ENCODE results near the gene LYSMD2.
A peak's percentile ranks its signal among the peaks of the same experiment; 100 is the strongest.

The LYSMD2 gene

DNA sequence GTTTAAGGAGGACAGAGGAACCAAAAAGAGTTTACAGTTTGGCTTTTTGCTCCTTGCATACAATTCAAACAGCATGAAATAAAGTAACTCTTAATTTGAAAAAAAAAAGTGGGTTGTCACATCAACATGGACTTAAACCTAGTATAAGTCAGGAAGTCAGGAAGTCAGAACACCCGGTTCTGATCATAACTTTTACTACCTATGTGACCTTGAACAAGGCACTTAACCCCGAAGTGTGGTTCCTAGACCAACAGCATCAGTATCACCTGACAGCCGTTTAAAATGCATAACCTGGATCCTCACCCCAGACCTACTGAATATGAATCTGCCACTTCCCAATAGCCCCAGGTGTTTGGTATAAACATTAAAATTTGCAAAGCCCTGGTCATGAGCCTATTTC, 18.7 kb downstream of the LYSMD2 start:
- no peak for DNase-seq (ENCODE audit: low read depth)

- no peak for DNase-seq (ENCODE audit: low read depth)
Measured at GRCh38 chr15:51718219-51718618, 19.2 kb downstream of the LYSMD2 start.

DNA sequence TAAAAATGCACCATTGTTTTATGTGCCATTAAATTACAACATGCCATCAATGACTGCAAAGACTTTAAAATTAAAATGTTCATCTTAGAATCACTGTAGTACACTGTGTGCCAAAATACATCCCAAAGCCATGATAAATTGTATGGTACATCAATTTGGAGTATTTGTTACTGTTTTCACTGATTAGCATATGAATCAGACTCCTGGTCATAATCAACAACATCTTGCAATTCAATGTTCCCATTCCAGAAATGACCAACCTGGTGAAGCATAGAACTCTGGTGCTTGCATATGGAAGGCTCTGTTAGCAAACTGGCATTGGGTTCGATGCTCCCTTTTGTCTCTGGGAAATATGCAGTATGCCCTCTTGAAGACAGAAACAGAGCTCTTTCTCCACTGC, 22.5 kb downstream of the LYSMD2 start:
- DNase-seq (ENCODE audit: low read depth): no peak

DNA sequence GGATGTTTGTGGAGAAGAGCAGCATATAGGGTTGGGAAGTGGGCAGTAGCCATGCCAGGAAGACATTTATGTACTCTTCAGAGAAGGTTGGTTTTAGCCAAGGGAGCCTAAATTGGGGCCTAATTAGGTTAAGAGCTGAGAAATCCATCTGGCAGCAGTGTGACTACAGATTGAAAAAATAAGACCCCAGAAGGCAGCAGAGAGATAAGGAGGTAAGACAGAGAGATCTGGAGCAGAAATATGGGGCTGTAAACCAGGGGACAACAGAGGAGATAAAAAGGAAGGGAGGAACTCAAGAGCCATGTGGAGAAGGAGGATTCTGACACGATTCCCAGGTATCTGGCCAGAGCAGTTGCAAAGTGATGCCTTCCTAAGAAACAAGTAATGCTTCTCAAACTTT, 23.3 kb downstream of the LYSMD2 start:
- DNase-seq (ENCODE audit: low read depth): no peak

DNA sequence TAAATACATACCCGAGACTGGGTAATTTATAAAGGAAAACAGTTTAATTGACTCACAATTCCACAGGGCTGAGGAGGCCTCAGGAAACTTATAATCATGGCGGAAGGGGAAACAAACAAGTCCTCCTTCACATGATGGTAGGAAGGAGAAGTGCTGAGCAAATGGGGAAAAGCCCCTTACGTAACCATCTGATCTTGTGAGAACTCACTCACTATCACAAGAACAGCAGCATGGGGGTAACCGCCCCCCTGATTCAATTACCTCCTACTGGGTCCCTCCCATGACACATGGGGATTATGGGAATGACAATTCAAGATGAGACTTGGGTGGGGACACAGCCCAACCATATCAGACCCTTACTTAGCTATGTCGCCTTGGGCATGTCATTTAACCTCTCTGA, 28.4 kb downstream of the LYSMD2 start:
- DNase-seq (ENCODE audit: low read depth): no peak

- no peak for DNase-seq (ENCODE audit: low read depth)
Measured at GRCh38 chr15:51708013-51708412, 29.4 kb downstream of the LYSMD2 start.

DNA sequence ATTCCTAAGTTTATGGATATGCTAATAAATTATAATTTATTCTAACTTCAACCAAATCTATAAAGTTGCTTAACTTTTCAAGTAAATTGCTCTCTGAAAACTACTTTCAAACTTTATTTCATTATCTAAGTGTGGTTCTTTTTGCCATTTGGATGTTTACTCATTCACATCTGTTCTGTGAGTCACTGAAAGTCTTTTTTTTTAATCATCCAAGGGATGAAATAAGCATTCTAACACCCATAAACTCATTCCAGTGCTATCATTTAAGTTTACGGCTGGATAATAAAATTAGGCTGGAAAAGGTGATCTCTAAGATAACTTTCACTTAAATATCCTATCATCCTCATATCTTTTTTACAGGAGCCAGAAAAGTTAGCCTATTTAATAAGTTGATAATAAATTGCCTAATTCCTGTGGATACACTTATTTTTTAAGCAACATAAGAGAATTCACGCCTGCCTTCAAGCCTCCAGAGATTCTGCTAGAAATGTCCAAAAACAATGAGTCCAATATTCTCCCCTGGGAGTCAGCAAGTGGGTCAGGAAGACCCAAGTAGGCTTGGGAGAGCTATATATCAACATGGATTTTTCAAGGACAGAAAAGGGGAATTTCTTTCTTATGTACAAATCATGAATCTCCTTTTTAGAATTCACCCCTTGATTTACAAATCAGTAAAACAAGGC, 30.4 kb downstream of the LYSMD2 start:
- no peak for DNase-seq (ENCODE audit: low read depth)

DNA sequence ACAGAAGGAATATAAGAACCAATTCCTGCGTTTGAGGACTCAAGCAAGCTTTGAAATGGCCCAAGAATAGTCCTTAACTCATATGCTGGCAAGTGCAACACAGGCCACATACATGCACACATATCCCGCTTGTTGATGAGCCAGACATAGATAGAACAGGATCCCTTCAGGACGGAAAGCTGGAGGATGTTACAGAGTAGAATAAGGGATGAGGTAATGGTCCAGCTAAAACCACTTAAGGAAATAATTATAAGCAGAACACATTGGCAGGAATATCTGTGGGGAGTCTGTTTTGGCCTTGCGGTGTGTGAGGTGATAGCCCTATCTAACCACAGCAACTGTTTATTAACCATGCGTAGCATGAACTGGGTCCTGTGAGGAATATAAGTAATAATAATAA, 31.2 kb downstream of the LYSMD2 start:
- no peak for DNase-seq (ENCODE audit: low read depth)

- no peak for DNase-seq (ENCODE audit: low read depth)
Measured at GRCh38 chr15:51702710-51703109, 34.7 kb downstream of the LYSMD2 start.

GRCh38 chr15:51699373-51699772, 38.1 kb downstream of the LYSMD2 start:
- no peak for DNase-seq (ENCODE audit: low read depth)

DNA sequence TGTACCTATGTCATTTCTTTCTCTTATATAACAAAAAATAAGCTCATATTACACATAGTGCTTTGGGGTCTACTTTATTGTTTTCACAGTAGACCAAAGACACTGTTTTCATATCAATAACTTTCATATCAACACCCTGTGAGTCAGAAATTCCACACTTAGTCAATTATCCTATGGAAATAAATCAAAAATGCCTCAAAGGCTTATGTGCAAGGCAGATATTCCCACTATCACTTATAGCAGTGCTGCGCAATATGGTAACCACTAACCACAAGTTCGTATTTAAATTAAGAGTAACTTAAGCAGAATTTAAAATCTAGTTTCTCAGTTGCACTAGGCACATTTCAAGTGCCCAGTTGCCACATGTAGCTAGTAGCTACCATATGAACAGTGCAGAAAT, 40.3 kb downstream of the LYSMD2 start:
- no peak for DNase-seq (ENCODE audit: low read depth)

GRCh38 chr15:51696566-51696965, 40.9 kb downstream of the LYSMD2 start:
- DNase-seq (ENCODE audit: low read depth): no peak

- DNase-seq (ENCODE audit: low read depth): no peak
Measured at GRCh38 chr15:51692154-51692553, 45.3 kb downstream of the LYSMD2 start.

DNA sequence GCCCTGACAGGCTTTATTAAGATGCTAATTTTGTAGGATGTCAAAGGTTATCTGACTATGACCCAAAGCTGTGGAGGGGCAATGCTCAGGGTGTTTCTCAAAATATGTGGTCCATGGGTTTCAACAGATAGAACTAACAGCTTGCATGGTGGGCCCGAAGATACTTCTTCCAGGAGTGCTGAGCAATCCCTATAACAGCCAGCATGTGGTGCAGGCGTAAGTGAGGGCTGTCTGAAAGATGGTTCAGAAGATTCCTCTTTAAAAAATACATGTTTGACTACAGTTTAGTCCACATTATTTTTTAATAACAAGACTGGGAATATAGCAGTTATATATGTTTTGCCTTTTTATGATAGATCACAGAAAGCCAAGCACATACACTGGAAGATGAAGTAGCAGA, 48.6 kb downstream of the LYSMD2 start:
- no peak for DNase-seq (ENCODE audit: low read depth)

DNA sequence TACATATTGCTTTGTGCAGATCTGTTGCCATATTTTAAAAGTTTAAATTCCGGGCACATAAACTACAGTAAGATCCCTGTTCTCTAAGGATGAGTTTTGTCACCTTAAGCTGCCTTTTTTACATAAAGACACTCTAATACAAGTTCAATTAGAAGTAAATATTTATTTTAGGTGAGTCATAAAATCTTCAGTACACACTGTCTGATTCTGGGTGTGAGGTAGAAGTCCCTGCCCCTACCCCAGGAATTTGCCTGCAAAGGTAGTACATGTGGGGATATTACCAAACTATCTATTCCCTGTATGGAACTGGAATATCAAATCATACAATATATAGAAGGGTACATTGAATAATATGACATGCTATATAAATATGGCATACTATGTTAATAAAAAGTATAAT, 49.9 kb downstream of the LYSMD2 start:
- no peak for DNase-seq (ENCODE audit: low read depth)

DNA sequence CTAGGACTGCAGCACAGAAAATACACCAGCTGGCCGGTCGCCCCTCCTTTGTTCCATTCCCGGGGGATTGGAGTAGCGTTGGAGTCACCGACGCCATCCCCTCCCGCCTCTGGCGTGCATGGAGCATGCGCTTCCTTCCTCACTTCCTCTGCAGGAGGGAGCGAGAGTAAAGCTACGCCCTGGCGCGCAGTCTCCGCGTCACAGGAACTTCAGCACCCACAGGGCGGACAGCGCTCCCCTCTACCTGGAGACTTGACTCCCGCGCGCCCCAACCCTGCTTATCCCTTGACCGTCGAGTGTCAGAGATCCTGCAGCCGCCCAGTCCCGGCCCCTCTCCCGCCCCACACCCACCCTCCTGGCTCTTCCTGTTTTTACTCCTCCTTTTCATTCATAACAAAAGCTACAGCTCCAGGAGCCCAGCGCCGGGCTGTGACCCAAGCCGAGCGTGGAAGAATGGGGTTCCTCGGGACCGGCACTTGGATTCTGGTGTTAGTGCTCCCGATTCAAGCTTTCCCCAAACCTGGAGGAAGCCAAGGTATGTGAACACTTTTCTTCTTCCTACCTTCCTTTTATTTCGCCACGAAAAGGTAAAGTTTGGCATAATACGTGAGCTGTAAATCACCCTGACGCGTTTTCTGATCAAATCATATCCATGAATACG, 56.0 kb downstream of the LYSMD2 start, which contains the start of gene SCG3:
Gene SCG3 (plus strand): TSS at position 201 of the 661 bp plus-strand sequence. CDS start 253 bp downstream, at position 454.
- peak; percentile 9 for DNase-seq (ENCODE audit: low read depth)

DNA sequence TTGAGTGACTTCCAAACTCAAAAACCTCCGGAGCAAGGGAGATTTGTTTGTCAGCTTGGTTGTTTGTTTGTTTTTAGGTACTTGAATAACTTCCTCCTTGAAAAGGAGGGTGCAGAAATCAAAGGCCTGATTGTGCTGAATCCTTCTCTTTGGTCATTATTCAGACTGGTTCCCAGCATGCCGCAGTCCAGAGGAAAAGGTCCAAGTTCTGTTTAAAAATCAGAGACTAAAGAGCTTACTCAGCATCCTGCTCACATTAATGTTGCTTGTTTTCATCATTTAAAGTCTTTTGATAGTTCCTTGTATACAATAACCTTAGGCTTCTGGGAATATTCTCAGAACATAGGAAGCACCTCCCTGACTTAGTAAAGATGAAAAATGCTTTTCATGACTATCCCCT, 57.1 kb downstream of the LYSMD2 start:
- DNase-seq (ENCODE audit: low read depth): no peak

DNA sequence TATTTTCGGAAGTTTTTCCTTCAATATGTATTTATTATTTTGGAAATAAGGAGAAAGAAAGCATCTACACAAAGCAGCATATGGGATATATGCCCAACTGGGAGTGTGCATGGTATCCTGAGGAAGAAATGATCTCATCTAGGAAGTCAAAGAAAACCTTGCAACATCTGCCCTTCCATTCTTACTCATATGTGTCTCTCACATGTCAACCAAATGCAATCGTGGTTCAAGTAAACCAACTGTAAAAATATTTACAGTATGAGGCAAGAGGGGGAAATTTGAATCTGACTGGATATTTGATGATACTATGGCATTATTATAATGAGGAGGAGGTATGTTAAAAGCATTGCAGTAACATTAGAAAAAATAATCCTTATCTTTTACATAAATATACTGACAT, 59.4 kb downstream of the LYSMD2 start:
- no peak for DNase-seq (ENCODE audit: low read depth)

- DNase-seq (ENCODE audit: low read depth): no peak
Measured at GRCh38 chr15:51677452-51677851, 60.0 kb downstream of the LYSMD2 start.

GRCh38 chr15:51677021-51677420, 60.4 kb downstream of the LYSMD2 start:
- DNase-seq (ENCODE audit: low read depth): no peak

DNA sequence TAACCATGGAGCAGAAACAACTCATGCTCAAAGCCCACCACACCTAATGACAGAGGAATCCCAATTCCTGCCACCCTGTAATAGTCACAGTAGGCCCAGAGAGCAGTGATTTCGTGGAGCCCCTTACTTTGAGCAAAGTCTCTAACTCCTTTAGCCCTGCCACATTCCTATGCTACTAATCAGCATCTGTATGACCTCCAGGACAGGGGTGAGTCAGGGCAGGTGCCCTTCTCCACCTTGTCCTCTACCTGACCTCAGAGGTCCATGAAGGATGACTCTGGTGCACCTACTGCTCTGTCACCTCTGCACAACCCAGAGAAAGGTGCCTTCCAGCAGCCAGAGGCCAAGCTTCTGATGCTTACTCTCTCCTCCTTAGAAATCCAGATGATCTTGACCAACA, 62.2 kb downstream of the LYSMD2 start:
- no peak for DNase-seq (ENCODE audit: low read depth)
